Colonic mucosa (tissue), 4 donors: ENCODE data around the gene PLEKHM3. TPM values are rescaled to one million over a fixed set of nuclear protein-coding genes. Genes with fewer than 3 reads are reported as not detected.

Experiments
- DNase-seq: peaks from one replicate; pipeline ENCODE4 v3.0.0-alpha.2; 2020
- H3K27ac ChIP-seq: fragments of 200-600 bp; one replicate; pipeline ENCODE4 v1.8.0; 2021
- H3K27me3 ChIP-seq: fragments of 200-600 bp; one replicate; pipeline ENCODE4 v1.8.0; 2021
- H3K36me3 ChIP-seq: fragments of 200-600 bp; one replicate; pipeline ENCODE4 v1.8.0; 2021
- H3K4me1 ChIP-seq: fragments of 200-600 bp; one replicate; pipeline ENCODE4 v1.8.0; 2021; ENCODE audit warnings: mild to moderate bottlenecking
- H3K4me3 ChIP-seq: fragments of 200-600 bp; one replicate; pipeline ENCODE4 v1.8.0; 2021
- H3K9ac ChIP-seq, 2 donors: one replicate each; pipeline ENCODE4 v1.7.0; 2013; ENCODE audit warnings: control low read depth in 2 of 2, low read depth in 2 of 2, low read length in 2 of 2
- H3K9me3 ChIP-seq: fragments of 200-600 bp; one replicate; pipeline ENCODE4 v1.8.0; 2021
- CTCF ChIP-seq: fragments of 200-600 bp; IDR thresholded peaks from one replicate; pipeline ENCODE4 v1.8.0; 2022; ENCODE audit warnings: antibody characterized with exemption, mild to moderate bottlenecking
- intact Hi-C: fragments of 100-400 bp; cut with DNase I; formaldehyde crosslinking; loops from one replicate; pipeline ENCODE4 v1.14.1; 2022
- total RNA-seq, 2 donors: library from RNA; stranded (reverse); fragmentation: NEBNext Ultra II Directional in 1 of 2; extraction: Animal tissue kit (Norgen Biotek cat#: 25700) in 1 of 2; gene quantifications; one replicate each; pipeline ENCODE4 v1.2.1, GENCODE V29; 2021
- donor health status: healthy.
- donor health status: DM: no; HTN: no; CAD: no.
- donor health status: DM: no; HTN: no; CAD: no.

PLEKHM3 gene
- total RNA-seq, 2 donors from 2014 or later = 5.7 to 8.3 TPM

- Histone ChIP-seq H3K27ac (no peak overlapping the region), H3K9ac (no peak overlapping the region), H3K27me3 (no peaks in the 10 kb centered on the region), H3K4me3 (no peak overlapping the region), H3K4me1 (no peaks in the 10 kb centered on the region), H3K36me3 (no peaks in the 10 kb centered on the region), H3K9me3 (no peaks in the 10 kb centered on the region)
- intact Hi-C loops = no loop called here
- DNase-seq = no peak
- no peak for TF ChIP-seq CTCF
Measured at GRCh38 chr2:207988975-207989374, 36.4 kb downstream of the PLEKHM3 start.

DNA sequence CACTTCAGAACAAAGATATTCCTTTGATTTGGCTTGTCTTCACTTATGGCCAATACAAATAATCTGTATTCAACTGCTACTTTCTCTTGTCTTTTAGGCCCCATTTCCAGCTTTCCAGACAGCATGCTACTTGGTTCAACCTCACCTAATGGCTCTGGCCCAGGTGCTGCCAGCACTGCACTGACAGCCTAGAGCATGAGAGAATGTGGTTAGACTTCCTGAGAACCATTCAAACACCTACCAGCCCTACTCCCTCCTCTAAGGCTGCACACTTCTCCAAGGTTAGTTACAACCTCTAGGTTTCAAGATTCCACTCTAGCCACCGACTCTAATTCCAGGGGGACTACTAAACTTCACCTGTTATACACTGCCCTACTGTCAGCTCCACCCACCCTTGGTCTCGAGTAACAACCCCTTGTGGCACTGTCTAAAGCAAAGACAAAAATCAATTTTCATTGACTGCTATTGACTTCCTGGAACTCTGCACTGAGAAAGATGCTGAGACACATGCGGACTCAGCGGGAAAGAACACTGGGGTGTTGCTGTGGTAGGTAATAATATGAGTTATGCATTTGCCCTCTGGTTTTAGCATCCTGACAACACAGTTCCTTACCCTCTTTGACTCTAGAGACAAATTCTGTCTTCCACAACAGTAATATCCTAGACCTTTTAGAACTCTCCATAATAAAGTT lies 38.2 kb downstream of the PLEKHM3 start:
- no peaks in the 10 kb centered on the region for H3K9me3 ChIP-seq
- no peak overlapping the region for H3K4me3 ChIP-seq
- no peaks in the 10 kb centered on the region for H3K36me3 ChIP-seq
- DNase-seq = no peak
- no peak for TF ChIP-seq CTCF
- no peaks in the 10 kb centered on the region for H3K4me1 ChIP-seq
- H3K9ac ChIP-seq = no peak overlapping the region
- no peaks in the 10 kb centered on the region for H3K27me3 ChIP-seq
- H3K27ac ChIP-seq = no peak overlapping the region
- intact Hi-C loops = no loop called here

GRCh38 chr2:207984765-207985480 lies 40.4 kb downstream of the PLEKHM3 start:
- Histone ChIP-seq H3K27me3 (no peaks in the 10 kb centered on the region), H3K27ac (no peak overlapping the region), H3K9me3 (no peaks in the 10 kb centered on the region), H3K36me3 (no peaks in the 10 kb centered on the region), H3K4me1 (no peaks in the 10 kb centered on the region), H3K4me3 (no peak overlapping the region), H3K9ac (no peak overlapping the region)
- no peak for DNase-seq
- no peak for TF ChIP-seq CTCF
- intact Hi-C loops = no loop called here

GRCh38 chr2:207983641-207984042 lies 41.7 kb downstream of the PLEKHM3 start:
- no peak overlapping the region for H3K4me3 ChIP-seq
- no peaks in the 10 kb centered on the region for H3K4me1 ChIP-seq
- H3K36me3 ChIP-seq = no peaks in the 10 kb centered on the region
- no peaks in the 10 kb centered on the region for H3K9me3 ChIP-seq
- no peak overlapping the region for H3K9ac ChIP-seq
- intact Hi-C loops = no loop called here
- no peak for DNase-seq
- no peak overlapping the region for H3K27ac ChIP-seq
- TF ChIP-seq CTCF = no peak
- no peaks in the 10 kb centered on the region for H3K27me3 ChIP-seq

GRCh38 chr2:207978177-207978948 lies 47.0 kb downstream of the PLEKHM3 start:
- H3K9ac ChIP-seq = no peak overlapping the region
- H3K4me3 ChIP-seq = no peak overlapping the region
- no peaks in the 10 kb centered on the region for H3K4me1 ChIP-seq
- no peak for DNase-seq
- no peak overlapping the region for H3K27ac ChIP-seq
- no peaks in the 10 kb centered on the region for H3K27me3 ChIP-seq
- intact Hi-C loops = loop anchor here (5.0 kb wide), 1 partner anchor 216 kb away; no protein-coding TSS in a partner anchor
- H3K36me3 ChIP-seq = no peaks in the 10 kb centered on the region
- no peaks in the 10 kb centered on the region for H3K9me3 ChIP-seq
- TF ChIP-seq CTCF = no peak
